BLaER1 (cell line): ENCODE measurements around the gene DAZAP2.
"Not testable (repeated sequence)": the region's sequence is repeated elsewhere in the genome, so short reads cannot be mapped to it uniquely, and the experiment has no call there.

Source experiments
- H3K27ac ChIP-seq: shearing (Covaris generic); formaldehyde crosslinking; 2 replicates; pipeline ENCODE4 v1.8.1; 2022
- H3K27me3 ChIP-seq: shearing (Covaris generic); formaldehyde crosslinking; 2 replicates; pipeline ENCODE4 v1.8.1; 2022
- H3K36me3 ChIP-seq: shearing (Covaris generic); formaldehyde crosslinking; 2 replicates; pipeline ENCODE4 v1.8.1; 2022
- H3K4me1 ChIP-seq: shearing (Covaris generic); formaldehyde crosslinking; 2 replicates; pipeline ENCODE4 v1.8.1; 2022
- H3K4me2 ChIP-seq: shearing (Covaris generic); formaldehyde crosslinking; 2 replicates; pipeline ENCODE4 v1.8.1; 2022
- H3K4me3 ChIP-seq: shearing (Covaris generic); formaldehyde crosslinking; 2 replicates; pipeline ENCODE4 v1.8.1; 2022
- H3K9ac ChIP-seq: shearing (Covaris generic); formaldehyde crosslinking; 2 replicates; pipeline ENCODE4 v1.8.1; 2022
- H3K9me3 ChIP-seq: shearing (Covaris generic); formaldehyde crosslinking; 2 replicates; pipeline ENCODE4 v1.8.1; 2022
- H4K20me1 ChIP-seq: shearing (Covaris generic); formaldehyde crosslinking; 2 replicates; pipeline ENCODE4 v1.8.1; 2022
- Cebpa-rat ChIP-seq: shearing (Covaris generic); IDR thresholded peaks from 2 replicates; pipeline ENCODE4 v1.8.1; 2022

DAZAP2 gene

DNA sequence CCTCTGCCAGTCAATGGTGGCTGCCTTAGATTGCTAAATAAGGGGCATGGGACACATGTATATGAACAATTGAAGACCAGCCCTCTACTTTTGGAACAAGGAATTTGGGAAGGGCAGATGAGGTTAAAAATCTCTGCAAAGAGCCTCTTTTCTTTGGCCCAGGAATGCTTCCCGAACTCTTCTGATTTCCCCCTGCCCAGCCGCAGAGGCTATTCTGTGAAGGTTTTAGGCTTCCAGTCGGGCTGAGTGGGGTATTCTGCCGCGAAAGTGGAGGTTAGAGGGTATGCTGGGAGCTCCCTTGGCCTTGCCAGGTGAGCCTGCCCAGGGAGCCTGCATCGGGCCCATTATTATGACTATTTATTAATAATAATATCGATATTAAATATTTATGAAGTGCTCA, 22.0 kb upstream of the DAZAP2 start:
- peaks cover 3% of the 10 kb centered on the region; the same call in 1 of the 2 replicates for H3K27me3 ChIP-seq
- no peaks in the 10 kb centered on the region for H4K20me1 ChIP-seq
- no peak for TF ChIP-seq Cebpa-rat
- peak overlapping the region; percentile 89 for H3K4me2 ChIP-seq
- peaks cover 21% of the 10 kb centered on the region for H3K4me1 ChIP-seq
- no peaks in the 10 kb centered on the region for H3K36me3 ChIP-seq
- no peaks in the 10 kb centered on the region for H3K9me3 ChIP-seq
- H3K4me3 ChIP-seq = peak overlapping the region; percentile 76
- 0 out of 2 replicates have a peak overlapping the region, but pooled peaks have one; percentile 84 for H3K9ac ChIP-seq
- no peak overlapping the region for H3K27ac ChIP-seq

DNA sequence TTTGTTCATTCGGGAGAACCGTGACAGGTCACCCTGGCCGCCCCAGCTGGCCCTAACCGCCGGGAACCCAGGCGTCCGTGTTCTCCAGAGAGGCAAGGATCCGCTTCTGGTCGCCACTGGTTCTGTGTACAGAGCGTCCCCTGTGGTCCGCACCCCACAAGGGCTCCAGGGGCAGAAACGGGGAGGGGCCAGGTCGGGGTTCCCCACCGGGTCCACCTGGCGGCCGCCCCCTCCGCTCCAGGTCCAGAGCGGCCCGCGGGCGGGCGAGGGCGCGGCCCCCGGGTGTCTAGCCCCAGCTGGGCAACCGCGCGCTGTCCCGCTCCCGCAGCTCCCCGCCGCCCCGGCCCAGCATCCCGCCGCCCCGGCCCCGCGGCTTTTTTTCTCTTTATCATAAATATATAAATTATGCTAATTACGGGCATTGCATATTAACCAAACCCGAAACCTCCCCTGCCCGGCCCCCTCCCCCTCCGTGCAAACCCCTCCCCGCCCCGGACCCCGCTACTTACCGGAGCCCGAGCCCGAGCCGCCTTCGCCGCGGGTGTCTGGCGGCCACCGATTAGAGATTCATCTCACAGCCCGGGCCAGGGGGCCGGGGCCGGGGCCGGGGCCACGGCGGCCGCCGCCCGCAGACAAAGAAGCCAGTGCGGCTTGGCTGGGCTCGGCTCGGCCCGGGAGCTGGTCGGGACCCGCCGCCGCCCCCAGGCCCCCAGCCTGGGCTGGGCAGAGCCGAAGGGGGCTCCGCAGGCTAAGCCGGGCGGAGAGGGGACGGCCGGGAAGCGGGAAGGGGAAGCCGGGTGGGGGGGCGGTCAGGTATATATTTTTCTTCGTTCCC, 21.3 kb upstream of the DAZAP2 start:
- Histone ChIP-seq H3K9ac (peak overlapping the region; percentile 84), H3K27me3 (peaks cover 3% of the 10 kb centered on the region; the same call in 1 of the 2 replicates), H3K4me1 (peaks cover 21% of the 10 kb centered on the region), H3K4me2 (peak overlapping the region; percentile 89), H3K27ac (peak overlapping the region; percentile 80), H4K20me1 (no peaks in the 10 kb centered on the region), H3K36me3 (no peaks in the 10 kb centered on the region), H3K4me3 (peak overlapping the region; percentile 76), H3K9me3 (no peaks in the 10 kb centered on the region)
- no peak for TF ChIP-seq Cebpa-rat

DNA sequence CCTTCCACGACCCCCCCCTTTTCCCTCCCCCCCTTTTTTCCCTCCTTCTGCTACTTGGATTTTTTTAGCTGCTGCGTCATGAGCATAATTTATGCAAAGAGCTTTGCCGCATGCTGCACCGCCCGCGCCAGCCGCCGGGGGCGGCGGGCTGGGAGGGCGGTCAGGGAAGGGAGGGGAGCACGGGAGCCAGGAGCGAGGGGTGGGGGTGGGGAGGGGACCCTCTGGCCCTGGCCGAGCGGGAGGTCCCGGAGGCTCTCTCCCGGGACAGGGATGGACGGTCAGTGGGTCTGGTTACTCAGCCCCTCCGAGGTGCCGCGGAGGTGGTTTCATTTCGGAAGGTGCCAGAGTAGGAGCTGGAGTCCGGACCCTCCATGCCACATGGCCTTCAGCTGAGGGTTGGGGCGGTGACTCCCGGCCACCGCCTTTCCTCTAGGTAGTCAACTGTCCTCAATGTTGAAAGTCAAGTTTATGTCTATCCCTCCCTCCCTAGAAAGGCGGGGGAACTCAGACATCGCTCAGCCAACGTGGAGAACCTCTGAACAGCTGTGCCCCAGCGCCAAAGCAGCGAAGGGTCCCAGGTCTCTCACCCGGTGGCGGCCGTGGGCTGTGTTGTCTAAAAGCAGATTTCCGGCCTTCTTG, 20.5 kb upstream of the DAZAP2 start, which contains the start of gene POU6F1:
TSS of gene POU6F1 (minus strand) at position 95 of the 639 bp plus-strand sequence. CDS start 11,226 bp downstream, outside the sequence.
- peak within 1 kb of the TSS; percentile 85 for H3K27ac ChIP-seq
- peaks cover 3% of the 10 kb centered on the region; the same call in 1 of the 2 replicates for H3K27me3 ChIP-seq
- H3K9ac ChIP-seq = peak within 1 kb of the TSS; percentile 84
- peak within 1 kb of the TSS; percentile 76 for H3K4me3 ChIP-seq
- peak within 1 kb of the TSS; percentile 92 for H3K4me2 ChIP-seq
- no peaks in the 10 kb centered on the region for H3K9me3 ChIP-seq
- no peaks in the 10 kb centered on the region for H4K20me1 ChIP-seq
- no peaks in the 10 kb centered on the region for H3K36me3 ChIP-seq
- TF ChIP-seq Cebpa-rat = no peak
- peaks cover 21% of the 10 kb centered on the region for H3K4me1 ChIP-seq

DNA sequence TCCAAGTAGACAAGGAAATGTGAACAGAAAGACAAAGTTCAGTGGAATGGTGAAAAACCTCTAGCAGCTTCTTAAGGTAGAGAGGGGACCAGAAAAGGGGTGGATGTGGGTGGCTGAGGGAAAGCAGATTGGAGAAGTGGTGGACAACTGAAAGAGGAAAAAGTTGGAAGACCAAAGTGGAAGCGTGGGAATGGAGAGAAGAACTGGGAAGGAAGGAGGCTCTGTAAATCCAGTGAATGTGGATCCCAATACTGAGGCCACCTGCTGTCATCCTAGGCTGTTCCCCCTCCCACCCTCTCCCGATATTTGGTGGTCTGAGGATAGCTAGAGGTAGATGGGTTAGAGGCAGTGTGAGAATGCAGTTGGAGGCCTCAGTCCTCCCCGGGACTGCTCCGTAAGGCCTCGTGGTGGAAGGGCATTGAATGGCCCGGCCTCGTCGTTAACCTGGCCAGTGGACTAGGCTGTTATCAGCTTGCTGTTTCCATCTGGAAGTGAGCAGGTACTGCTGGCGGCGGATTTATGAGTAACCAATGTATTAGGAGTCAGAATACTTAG, 19.9 kb upstream of the DAZAP2 start:
- peak overlapping the region; percentile 85 for H3K27ac ChIP-seq
- TF ChIP-seq Cebpa-rat = no peak

DNA sequence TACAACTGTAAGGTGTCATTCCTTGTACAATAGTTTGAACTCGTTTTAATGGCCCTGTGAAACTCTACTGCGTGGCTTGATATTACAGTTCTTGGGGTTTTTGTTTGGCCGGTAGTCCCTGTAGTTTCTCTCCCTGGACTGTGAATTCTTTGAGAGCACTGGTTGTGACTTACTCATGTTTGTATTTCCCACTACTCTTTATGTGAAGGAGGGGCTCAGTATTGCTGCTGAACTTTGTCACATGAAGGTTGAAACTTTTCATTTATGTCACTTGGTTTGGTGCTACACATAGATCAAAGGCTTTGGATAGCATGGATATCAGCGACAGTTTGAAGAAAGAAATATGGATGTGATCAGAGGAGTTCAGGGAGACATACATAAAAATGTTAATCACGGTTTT, 19.3 kb upstream of the DAZAP2 start:
- Histone ChIP-seq H3K9ac (0 out of 2 replicates have a peak overlapping the region, but pooled peaks have one; percentile 84), H3K27me3 (peaks cover 3% of the 10 kb centered on the region; the same call in 1 of the 2 replicates), H4K20me1 (no peaks in the 10 kb centered on the region), H3K36me3 (no peaks in the 10 kb centered on the region), H3K4me3 (no peak overlapping the region), H3K9me3 (no peaks in the 10 kb centered on the region), H3K4me2 (peak overlapping the region; percentile 92), H3K4me1 (peaks cover 21% of the 10 kb centered on the region), H3K27ac (no peak overlapping the region)
- TF ChIP-seq Cebpa-rat = no peak

More for the DNA sequence above, 19.9 kb upstream of the DAZAP2 start:
- H4K20me1 ChIP-seq = no peaks in the 10 kb centered on the region
- H3K27me3 ChIP-seq = peaks cover 3% of the 10 kb centered on the region; the same call in 1 of the 2 replicates
- H3K4me2 ChIP-seq = peak overlapping the region; percentile 92
- H3K4me3 ChIP-seq = peak overlapping the region; percentile 76
- peak overlapping the region; percentile 84 for H3K9ac ChIP-seq
- H3K4me1 ChIP-seq = peaks cover 21% of the 10 kb centered on the region
- no peaks in the 10 kb centered on the region for H3K9me3 ChIP-seq
- H3K36me3 ChIP-seq = no peaks in the 10 kb centered on the region

DNA sequence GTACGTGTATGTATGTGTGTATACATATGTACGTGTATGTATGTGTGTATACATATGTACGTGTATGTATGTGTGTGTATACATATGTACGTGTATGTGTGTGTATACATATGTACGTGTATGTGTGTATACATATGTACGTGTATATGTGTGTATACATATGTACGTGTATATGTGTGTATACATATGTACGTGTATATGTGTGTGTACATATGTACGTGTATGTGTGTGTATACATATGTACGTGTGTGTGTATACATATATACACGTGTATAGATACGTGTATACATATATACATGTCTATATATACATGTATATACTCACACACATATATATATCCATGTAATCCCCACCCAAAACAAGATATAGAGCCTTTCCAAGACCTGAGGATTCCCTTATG, 18.8 kb upstream of the DAZAP2 start:
- H3K27me3 ChIP-seq, H3K9ac ChIP-seq, H3K4me2 ChIP-seq, H3K9me3 ChIP-seq, H3K36me3 ChIP-seq, H4K20me1 ChIP-seq, H3K4me3 ChIP-seq, H3K27ac ChIP-seq: not testable (repeated sequence)
- peaks cover 21% of the 10 kb centered on the region for H3K4me1 ChIP-seq

DNA sequence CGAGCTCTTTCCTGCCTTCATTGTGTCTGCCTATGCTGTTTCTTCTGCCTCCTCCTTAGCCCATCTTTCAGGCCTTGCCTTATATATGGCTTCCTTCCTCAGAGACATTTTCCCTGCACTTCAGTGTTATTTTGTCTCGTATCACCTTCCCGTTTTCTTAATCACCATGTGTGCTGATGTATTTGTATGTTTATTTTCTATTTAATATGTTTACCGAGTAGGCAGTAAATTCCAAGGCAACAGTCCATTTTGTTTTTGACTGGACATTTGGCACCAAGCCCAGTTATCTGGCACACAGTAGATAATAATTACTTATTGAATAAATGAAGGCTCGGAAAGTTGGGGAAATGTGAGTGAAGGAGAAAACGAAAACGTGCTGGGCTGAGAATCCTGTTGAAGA, 16.2 kb upstream of the DAZAP2 start:
- Histone ChIP-seq H3K4me1 (peaks cover 14% of the 10 kb centered on the region), H3K27me3 (no peaks in the 10 kb centered on the region), H4K20me1 (no peaks in the 10 kb centered on the region), H3K9ac (no peak overlapping the region), H3K4me3 (no peak overlapping the region), H3K9me3 (no peaks in the 10 kb centered on the region), H3K27ac (no peak overlapping the region), H3K36me3 (no peaks in the 10 kb centered on the region), H3K4me2 (no peak overlapping the region)
- no peak for TF ChIP-seq Cebpa-rat

DNA sequence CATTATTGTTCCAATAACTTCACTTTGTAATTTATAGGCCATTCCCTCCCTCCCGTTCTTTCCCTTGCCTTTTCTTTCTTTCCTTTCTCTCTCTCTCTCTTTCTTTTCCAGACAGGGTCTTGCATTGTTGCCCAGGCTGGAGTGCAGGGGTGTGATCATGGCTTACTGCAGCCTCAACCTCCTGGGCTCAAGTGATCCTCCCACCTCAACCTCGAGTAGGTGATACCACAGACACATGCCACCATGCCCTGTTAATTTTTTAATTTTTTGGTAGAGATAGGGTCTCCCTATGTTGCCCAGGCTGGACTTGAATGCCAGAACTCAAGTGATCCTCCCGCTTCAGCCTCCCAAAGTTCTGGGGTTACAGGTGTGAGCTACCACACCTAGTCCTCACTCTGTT, 14.0 kb upstream of the DAZAP2 start:
- no peak overlapping the region for H3K9ac ChIP-seq
- no peaks in the 10 kb centered on the region for H3K4me1 ChIP-seq
- H3K27ac ChIP-seq = no peak overlapping the region
- H3K4me2 ChIP-seq = no peak overlapping the region
- no peak for TF ChIP-seq Cebpa-rat
- no peaks in the 10 kb centered on the region for H3K9me3 ChIP-seq
- no peaks in the 10 kb centered on the region for H3K36me3 ChIP-seq
- H3K4me3 ChIP-seq = no peak overlapping the region
- no peaks in the 10 kb centered on the region for H3K27me3 ChIP-seq
- H4K20me1 ChIP-seq = no peaks in the 10 kb centered on the region

DNA sequence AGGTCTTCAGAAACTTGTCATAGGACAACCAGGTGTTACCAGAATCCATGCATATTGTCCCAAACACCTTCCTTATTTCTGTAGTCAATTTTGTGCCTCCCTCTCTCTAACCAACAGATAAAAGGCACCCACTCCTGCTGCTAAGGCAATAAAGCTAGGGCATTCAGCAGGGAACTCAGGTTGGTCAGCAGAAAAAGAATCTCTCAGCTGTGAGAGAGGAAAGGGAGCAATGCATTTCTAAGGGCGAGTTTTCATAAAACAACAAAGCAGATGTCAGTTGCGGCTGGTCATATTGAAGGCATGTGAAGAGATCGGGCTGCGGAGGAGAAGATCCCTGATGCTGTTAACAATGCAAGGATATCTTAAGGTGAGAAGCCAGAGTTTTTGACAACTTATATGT, 13.4 kb upstream of the DAZAP2 start:
- H3K27ac ChIP-seq = no peak overlapping the region
- no peaks in the 10 kb centered on the region for H3K4me1 ChIP-seq
- no peak overlapping the region for H3K9ac ChIP-seq
- H3K27me3 ChIP-seq = no peaks in the 10 kb centered on the region
- H3K4me2 ChIP-seq = no peak overlapping the region
- H3K9me3 ChIP-seq = no peaks in the 10 kb centered on the region
- H4K20me1 ChIP-seq = no peaks in the 10 kb centered on the region
- no peak overlapping the region for H3K4me3 ChIP-seq
- H3K36me3 ChIP-seq = no peaks in the 10 kb centered on the region
- TF ChIP-seq Cebpa-rat = no peak

DNA sequence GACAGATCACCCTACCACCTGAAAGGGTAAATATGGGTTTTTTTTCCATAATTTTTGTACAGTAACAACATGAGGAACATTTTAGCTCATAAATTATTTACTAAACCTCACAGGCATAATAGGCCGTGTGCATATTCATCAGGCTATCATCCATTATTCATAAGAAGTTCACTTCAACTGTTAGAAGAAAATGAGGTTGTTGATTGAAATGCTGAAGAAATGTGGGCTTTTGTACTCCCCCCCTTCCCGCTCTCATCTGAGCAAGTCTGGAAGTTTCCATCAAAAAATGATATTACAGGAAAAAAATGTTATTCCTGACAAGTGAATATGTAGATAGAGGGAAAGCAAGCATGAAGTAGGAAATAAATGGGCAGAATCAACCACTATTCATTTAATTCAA, 12.9 kb upstream of the DAZAP2 start:
- no peak for TF ChIP-seq Cebpa-rat
- no peaks in the 10 kb centered on the region for H3K27me3 ChIP-seq

DNA sequence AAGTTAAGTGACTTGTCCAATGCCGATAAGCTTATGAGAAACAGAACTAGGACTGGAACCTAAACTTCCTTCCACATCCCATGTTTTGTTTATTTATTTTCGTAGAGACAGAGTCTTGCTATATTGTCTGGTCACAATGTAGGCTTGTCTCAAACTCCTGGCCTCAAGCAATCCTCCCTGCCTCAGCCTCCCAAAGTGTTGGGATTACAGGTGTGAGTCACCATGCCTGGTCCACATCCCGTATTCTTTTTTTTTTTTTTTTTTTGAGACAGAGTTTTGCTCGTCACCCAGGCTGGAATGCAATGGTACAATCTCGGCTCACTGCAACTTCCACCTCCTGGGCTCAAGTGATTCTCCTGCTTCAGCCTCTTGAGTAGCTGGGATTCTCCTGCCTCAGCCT, 11.5 kb upstream of the DAZAP2 start:
- not testable (repeated sequence) for H3K4me1 ChIP-seq, H3K27me3 ChIP-seq, H3K4me2 ChIP-seq, H3K9me3 ChIP-seq, H3K4me3 ChIP-seq, H3K9ac ChIP-seq, H3K27ac ChIP-seq, H3K36me3 ChIP-seq, H4K20me1 ChIP-seq

More for the DNA sequence above, 12.9 kb upstream of the DAZAP2 start:
- no peaks in the 10 kb centered on the region for H3K9me3 ChIP-seq
- no peaks in the 10 kb centered on the region for H3K4me1 ChIP-seq
- no peaks in the 10 kb centered on the region for H4K20me1 ChIP-seq
- no peak overlapping the region for H3K9ac ChIP-seq
- H3K4me2 ChIP-seq = no peak overlapping the region
- H3K27ac ChIP-seq = no peak overlapping the region
- no peaks in the 10 kb centered on the region for H3K36me3 ChIP-seq
- H3K4me3 ChIP-seq = no peak overlapping the region
